Measurements from ENCODE around the gene CIAO3. TPM values are rescaled to one million over a fixed set of nuclear protein-coding genes. Genes with fewer than 3 reads are reported as not detected.

CIAO3 gene
- 10 to 100 TPM; 58.2 TPM for total RNA-seq
- polyA plus RNA-seq = 10 to 100 TPM; 10.8 to 26.1 TPM

DNA sequence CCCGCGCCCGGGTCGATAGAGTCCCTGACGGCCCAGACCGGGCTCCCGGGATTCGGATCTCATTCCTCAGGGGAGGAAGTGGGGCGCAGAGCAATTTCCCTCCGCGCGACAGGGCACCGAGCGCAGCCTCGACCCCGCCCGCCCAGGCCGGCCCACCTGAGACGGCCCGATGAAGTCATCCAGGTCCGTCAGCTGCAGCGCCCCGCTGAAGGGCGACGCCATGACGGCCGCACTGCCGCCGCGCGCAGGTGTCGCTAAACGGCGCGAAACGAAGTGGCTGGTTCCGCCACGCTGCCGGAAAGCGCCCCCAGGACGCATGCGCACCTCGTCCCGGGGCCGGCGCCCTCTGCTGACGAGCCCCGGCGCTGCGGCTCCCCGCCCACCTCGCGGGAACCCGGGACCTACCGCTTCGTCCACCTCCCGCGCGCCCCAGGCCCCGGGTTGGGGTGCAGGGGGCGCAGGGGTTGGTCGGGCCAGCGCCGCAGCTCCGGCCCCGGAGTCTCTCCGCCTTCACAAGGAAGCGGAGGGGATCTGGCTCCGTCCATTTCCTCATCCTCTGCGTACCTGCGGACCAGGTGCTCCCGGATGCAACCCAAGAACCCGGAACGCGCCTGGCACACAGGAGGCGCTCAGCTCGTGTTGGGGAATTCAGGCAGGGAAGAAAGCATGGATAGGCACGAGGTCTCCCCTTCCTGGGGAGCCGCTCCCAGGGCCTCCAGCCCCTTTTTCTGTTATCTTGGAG, at the start of gene CIAO3:
CIAO3 (minus strand) TSS at position 234 of the 742 bp plus-strand sequence; CDS start at position 222, 12 bp downstream.
- Histone ChIP-seq H3K27me3 (ENCODE audit: insufficient read depth, low read length) (no peaks in the 10 kb centered on the region), H3K36me3 (ENCODE audit: insufficient read depth, low read length) (peaks cover 13% of the 10 kb centered on the region), H3K27ac (ENCODE audit: low read depth, low read length) (peak within 1 kb of the TSS; percentile 85), H3K9me3 (ENCODE audit: control insufficient read depth in 1 of 2, low read length in 2 of 2) (no peaks in the 10 kb centered on the region), H3K4me1 (ENCODE audit: insufficient read depth, low read length) (peaks cover 10% of the 10 kb centered on the region), H3K4me3 (ENCODE audit: low read length in 2 of 2) (peak within 1 kb of the TSS; percentile 28 to 73)
- H3K4me1 Mint-ChIP-seq = peaks cover 0 to 11% (median 1%) of the 10 kb centered on the region in 4 donors
- intact Hi-C loops (cut with micrococcal nuclease) = loop anchor here (1.0 to 2.0 kb wide), 3 partner anchors 14 to 48 kb away; partner anchors contain the start of genes CCDC78, CHTF18, HAGHL and RPUSD1
- CTCF ChIA-PET (ENCODE audit: partially characterized antibody) = interaction anchor here (1.0 to 4.3 kb wide), 6 partner anchors 20 to 30 kb away, joined by 3 to 27 read pairs (median 7); partner anchors contain the start of genes ANTKMT and METRN
- H3K4me3 Mint-ChIP-seq = peak within 1 kb of the TSS; percentile 72 to 88 (median 78)
- peaks cover 3 to 8% of the 10 kb centered on the region in 2 donors for H3K36me3 Mint-ChIP-seq
- H3K9me3 Mint-ChIP-seq = no peaks in the 10 kb centered on the region
- H3K27me3 Mint-ChIP-seq = no peaks in the 10 kb centered on the region
- POLR2A ChIA-PET (ENCODE audit: partially characterized antibody) = interaction anchor here (0.7 to 2.2 kb wide), 11 partner anchors 10 to 241 kb away, joined by 3 to 21 read pairs (median 7); partner anchors contain the start of genes ANTKMT, CCDC78, CHTF18 and METRN
- DNase-seq = peak; percentile 90 to 95 (median 91)
- H3K27ac Mint-ChIP-seq = peak within 1 kb of the TSS in 6 of 7 donors; percentile 56 to 80 (median 62)

DNA sequence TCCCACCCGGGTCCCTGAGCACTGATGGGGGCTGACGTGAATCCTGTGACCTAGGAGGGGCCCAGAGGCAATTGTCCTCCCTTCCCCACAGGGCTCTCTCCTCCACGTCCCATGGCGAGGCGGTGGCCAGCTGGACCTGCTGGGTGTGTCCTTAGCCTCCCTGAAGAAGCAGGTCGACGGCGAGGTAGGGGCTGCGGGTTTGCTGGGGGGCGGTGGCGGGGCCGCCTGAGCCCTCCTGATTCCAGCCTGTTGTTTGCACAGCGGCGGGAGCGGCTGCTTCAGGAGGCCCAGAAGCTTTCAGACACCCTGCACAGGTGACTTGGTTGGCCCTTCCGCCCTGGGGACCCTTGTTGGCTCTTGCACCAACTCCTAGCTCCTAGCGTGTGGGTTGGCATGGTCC, 49.3 kb upstream of the CIAO3 start:
- H3K4me3 ChIP-seq (ENCODE audit: low read length in 2 of 2) = no peak overlapping the region
- Mint-ChIP-seq H3K27me3 (no peaks in the 10 kb centered on the region), H3K36me3 (peaks cover 4 to 10% of the 10 kb centered on the region in 2 donors), H3K4me1 (peaks cover 1 to 25% (median 5%) of the 10 kb centered on the region in 4 donors), H3K27ac (peak overlapping the region in 2 of 7 donors; percentile 31 to 46), H3K9me3 (no peaks in the 10 kb centered on the region), H3K4me3 (peak overlapping the region in 7 of 8 donors; percentile 26 to 72 (median 51))
- H3K4me1 ChIP-seq (ENCODE audit: insufficient read depth, low read length) = peaks cover 21% of the 10 kb centered on the region
- no peak overlapping the region for H3K27ac ChIP-seq (ENCODE audit: low read depth, low read length)
- POLR2A ChIA-PET (ENCODE audit: partially characterized antibody) = no interaction called here
- intact Hi-C loops (cut with micrococcal nuclease) = no loop called here
- H3K27me3 ChIP-seq (ENCODE audit: insufficient read depth, low read length) = no peaks in the 10 kb centered on the region
- CTCF ChIA-PET (ENCODE audit: partially characterized antibody) = no interaction called here
- H3K9me3 ChIP-seq (ENCODE audit: control insufficient read depth in 1 of 2, low read length in 2 of 2) = no peaks in the 10 kb centered on the region
- peaks cover 6% of the 10 kb centered on the region for H3K36me3 ChIP-seq (ENCODE audit: insufficient read depth, low read length)
- DNase-seq = no peak

DNA sequence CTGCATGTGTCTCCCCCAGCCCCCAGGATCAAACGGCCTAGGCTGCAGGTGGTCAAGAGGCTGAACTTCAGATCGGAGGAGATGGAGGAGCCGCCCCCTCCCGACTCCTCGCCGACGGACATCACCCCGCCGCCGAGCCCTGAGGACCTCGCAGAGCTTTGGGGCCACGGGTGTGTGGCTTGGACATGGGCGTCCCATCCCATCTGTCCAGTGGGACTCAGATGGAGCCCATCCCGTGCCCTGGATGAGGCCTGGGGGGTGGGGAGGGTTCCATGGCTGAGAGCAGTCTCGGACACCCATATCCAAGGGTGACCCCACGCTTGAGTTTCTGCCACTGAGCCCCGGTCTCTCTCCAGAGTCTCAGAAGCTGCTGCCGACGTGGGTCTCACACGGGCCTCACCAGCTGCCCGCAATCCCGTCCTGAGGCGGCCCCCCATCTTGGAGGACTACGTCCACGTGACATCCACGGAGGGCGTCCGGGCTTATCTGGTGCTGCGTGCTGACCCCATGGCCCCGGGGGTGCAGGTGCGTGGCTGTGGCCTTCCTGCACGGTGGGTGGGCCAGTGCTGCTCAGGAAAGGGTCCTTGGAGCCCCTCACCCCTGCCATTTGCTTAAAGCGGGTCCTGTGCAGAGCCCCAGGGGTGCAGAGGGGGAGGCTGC, 48.5 kb upstream of the CIAO3 start:
- no peak for DNase-seq
- Histone ChIP-seq H3K36me3 (ENCODE audit: insufficient read depth, low read length) (peaks cover 6% of the 10 kb centered on the region), H3K27ac (ENCODE audit: low read depth, low read length) (peak overlapping the region; percentile 61), H3K4me1 (ENCODE audit: insufficient read depth, low read length) (peaks cover 21% of the 10 kb centered on the region), H3K4me3 (ENCODE audit: low read length in 2 of 2) (peak overlapping the region in 1 of 2 donors; percentile 68), H3K27me3 (ENCODE audit: insufficient read depth, low read length) (no peaks in the 10 kb centered on the region), H3K9me3 (ENCODE audit: control insufficient read depth in 1 of 2, low read length in 2 of 2) (no peaks in the 10 kb centered on the region)
- intact Hi-C loops (cut with micrococcal nuclease) = loop anchor here (2.0 to 5.0 kb wide), 3 partner anchors 49 to 181 kb away; partner anchors contain the start of genes CIAO3, LMF1 and WDR90
- no peak overlapping the region for H3K4me3 Mint-ChIP-seq
- H3K36me3 Mint-ChIP-seq = peaks cover 8 to 10% of the 10 kb centered on the region in 2 donors
- no peaks in the 10 kb centered on the region for H3K27me3 Mint-ChIP-seq
- H3K4me1 Mint-ChIP-seq = peaks cover 2 to 30% (median 8%) of the 10 kb centered on the region in 4 donors
- H3K27ac Mint-ChIP-seq = peak overlapping the region in 1 of 7 donors; percentile 46
- CTCF ChIA-PET (ENCODE audit: partially characterized antibody) = interaction anchor here (6.7 kb wide), 1 partner anchor 77 kb away, joined by 84 read pairs; the partner anchor contains the start of gene METRN
- POLR2A ChIA-PET (ENCODE audit: partially characterized antibody) = interaction anchor here (1.2 to 3.0 kb wide), 5 partner anchors 13 to 192 kb away, joined by 3 to 15 read pairs (median 5); partner anchors contain the start of genes ANTKMT and SOX8
- H3K9me3 Mint-ChIP-seq = no peaks in the 10 kb centered on the region

- intact Hi-C loops (cut with micrococcal nuclease) = loop anchor here (1.0 to 5.0 kb wide), 4 partner anchors 19 to 182 kb away; partner anchors contain the start of genes CIAO3, LMF1 and WDR90
- Mint-ChIP-seq H3K27me3 (no peaks in the 10 kb centered on the region), H3K4me3 (peak within 1 kb of the TSS; percentile 82 to 91 (median 85))
Observed at GRCh38 chr16:788399-789126, 47.8 kb upstream of the CIAO3 start, which contains the start of gene CHTF18. Gene CHTF18 (plus strand): TSS chr16:788620. CDS start chr16:788685, 65 bp downstream.

DNA sequence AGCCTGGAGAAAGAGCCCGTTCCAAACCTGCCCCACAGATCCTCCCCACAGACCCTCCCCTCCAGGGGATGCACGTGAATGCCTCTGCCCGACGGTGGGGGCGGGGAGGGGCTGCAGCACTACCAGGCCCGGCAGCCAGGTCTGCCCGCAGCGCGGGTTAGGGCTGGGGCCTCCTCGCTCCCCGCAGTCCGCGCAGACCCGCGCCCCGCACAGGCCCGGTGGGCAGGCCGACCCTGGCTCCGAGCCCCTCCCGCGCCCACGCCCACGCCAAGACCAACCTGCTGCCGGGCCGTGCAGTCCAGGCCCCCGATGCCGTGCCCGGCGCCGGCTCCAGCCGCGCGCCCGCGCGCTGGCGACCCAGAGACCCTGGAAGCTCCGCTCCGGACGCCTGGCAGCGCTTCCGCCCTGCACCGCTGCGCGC, 47.2 kb upstream of the CIAO3 start, which contains the start of gene RPUSD1:
RPUSD1 (minus strand) TSS at position 404 of the 421 bp plus-strand sequence. CDS start 644 bp downstream, outside the sequence.
- peaks cover 6% of the 10 kb centered on the region for H3K36me3 ChIP-seq (ENCODE audit: insufficient read depth, low read length)
- peak within 1 kb of the TSS; percentile 73 for H3K27ac ChIP-seq (ENCODE audit: low read depth, low read length)
- ChIA-PET POLR2A (ENCODE audit: partially characterized antibody) (interaction anchor here (0.6 to 3.0 kb wide), 17 partner anchors 14 to 745 kb away, joined by 3 to 15 read pairs (median 4); partner anchors contain the start of genes ANTKMT, CCDC78, HAGHL and METTL26), CTCF (ENCODE audit: partially characterized antibody) (interaction anchor here (1.0 to 6.7 kb wide), 2 partner anchors 76 to 316 kb away, joined by 3 to 84 read pairs; partner anchors contain the start of gene METRN)
- H3K9me3 Mint-ChIP-seq = no peaks in the 10 kb centered on the region
- peak within 1 kb of the TSS in 6 of 7 donors; percentile 41 to 80 (median 67) for H3K27ac Mint-ChIP-seq
- H3K9me3 ChIP-seq (ENCODE audit: control insufficient read depth in 1 of 2, low read length in 2 of 2) = no peaks in the 10 kb centered on the region
- peaks cover 2 to 30% (median 8%) of the 10 kb centered on the region in 4 donors for H3K4me1 Mint-ChIP-seq
- peak within 1 kb of the TSS; percentile 82 to 91 (median 85) for H3K4me3 Mint-ChIP-seq
- DNase-seq = peak in 1 of 5 donors; percentile 52
- intact Hi-C loops (cut with micrococcal nuclease) = loop anchor here (1.0 to 5.0 kb wide), 4 partner anchors 19 to 183 kb away; partner anchors contain the start of genes CIAO3, LMF1 and WDR90
- no peaks in the 10 kb centered on the region for H3K27me3 Mint-ChIP-seq
- H3K27me3 ChIP-seq (ENCODE audit: insufficient read depth, low read length) = no peaks in the 10 kb centered on the region
- peaks cover 21% of the 10 kb centered on the region for H3K4me1 ChIP-seq (ENCODE audit: insufficient read depth, low read length)
- peaks cover 8 to 10% of the 10 kb centered on the region in 2 donors for H3K36me3 Mint-ChIP-seq
- peak within 1 kb of the TSS; percentile 17 to 83 for H3K4me3 ChIP-seq (ENCODE audit: low read length in 2 of 2)

More at GRCh38 chr16:788399-789126, 47.8 kb upstream of the CIAO3 start, which contains the start of gene CHTF18:
- peak; percentile 90 to 96 (median 95) for DNase-seq
- Mint-ChIP-seq H3K36me3 (peaks cover 8 to 10% of the 10 kb centered on the region in 2 donors), H3K4me1 (peaks cover 2 to 30% (median 8%) of the 10 kb centered on the region in 4 donors), H3K9me3 (no peaks in the 10 kb centered on the region), H3K27ac (peak within 1 kb of the TSS in 6 of 7 donors; percentile 41 to 80 (median 67))
- ChIA-PET CTCF (ENCODE audit: partially characterized antibody) (interaction anchor here (1.0 to 6.7 kb wide), 2 partner anchors 76 to 315 kb away, joined by 3 to 84 read pairs; partner anchors contain the start of gene METRN), POLR2A (ENCODE audit: partially characterized antibody) (interaction anchor here (0.6 to 3.0 kb wide), 16 partner anchors 13 to 745 kb away, joined by 3 to 15 read pairs (median 4); partner anchors contain the start of genes ANTKMT, CCDC78, HAGHL and METTL26)
- peak within 1 kb of the TSS; percentile 17 to 83 for H3K4me3 ChIP-seq (ENCODE audit: low read length in 2 of 2)
- peaks cover 6% of the 10 kb centered on the region for H3K36me3 ChIP-seq (ENCODE audit: insufficient read depth, low read length)
- H3K9me3 ChIP-seq (ENCODE audit: control insufficient read depth in 1 of 2, low read length in 2 of 2) = no peaks in the 10 kb centered on the region
- peaks cover 21% of the 10 kb centered on the region for H3K4me1 ChIP-seq (ENCODE audit: insufficient read depth, low read length)
- peak within 1 kb of the TSS; percentile 73 for H3K27ac ChIP-seq (ENCODE audit: low read depth, low read length)
- no peaks in the 10 kb centered on the region for H3K27me3 ChIP-seq (ENCODE audit: insufficient read depth, low read length)

Measured in CD4-positive, alpha-beta memory T cell (primary cell).